IMR-90 (cell line): ENCODE data around the gene STK35. TPM values are rescaled to one million over a fixed set of nuclear protein-coding genes. Genes with fewer than 3 reads are reported as not detected.

Experiments used
- ATAC-seq: fragments of 200-7000 bp; cut with Tn5 transposase; 2 replicates; pipeline ENCODE4 v1.9.1; 2020; ENCODE audit warnings: low read depth, mild to moderate bottlenecking, moderate library complexity
- BruUV-seq: library from RNA; stranded (reverse); fragments of 400-500 nt; replicated peaks from 2 replicates; lab custom pipeline; 2021; lab: Mats Ljungman, UMichigan
- CTCF ChIA-PET: fragments of 300-600 bp; formaldehyde crosslinking; extraction: SDS; loops from one replicate; lab custom pipeline; 2021; ENCODE audit warnings: antibody characterized with exemption; lab: Yijun Ruan, JAX
- POLR2A ChIA-PET: fragments of 300-600 bp; sonication (Branson Sonifier 250); formaldehyde crosslinking; loops from one replicate; lab custom pipeline; 2022; ENCODE audit warnings: antibody characterized with exemption; ENCODE audit not compliant: unreplicated experiment; lab: Charles Lee
- DNase-seq: peaks from one replicate; pipeline ENCODE4 v3.0.0; 2013
- H2AFZ ChIP-seq: replicated peaks from 2 replicates; pipeline ENCODE3; 2013; ENCODE audit warnings: low read length, mild to moderate bottlenecking; ENCODE audit not compliant: poor library complexity
- H2AK5ac ChIP-seq: 2 replicates; pipeline ENCODE4 v1.6.1; 2013; ENCODE audit warnings: low read depth, low read length, inconsistent platforms
- H2AK9ac ChIP-seq: replicated peaks from 2 replicates; pipeline ENCODE3; 2013; ENCODE audit warnings: mild to moderate bottlenecking, low read depth, low read length, moderate library complexity; ENCODE audit not compliant: poor library complexity
- H2BK120ac ChIP-seq: 2 replicates; pipeline ENCODE4 v1.6.1; 2013; ENCODE audit warnings: low read depth, low read length, inconsistent platforms
- H2BK15ac ChIP-seq: 3 replicates; pipeline ENCODE4 v1.6.1; 2013; ENCODE audit warnings: low read depth, low read length, inconsistent platforms
- H2BK20ac ChIP-seq: 2 replicates; pipeline ENCODE4 v1.6.1; 2013; ENCODE audit warnings: low read depth, mild to moderate bottlenecking, inconsistent platforms, low read length, moderate library complexity
- H2BK5ac ChIP-seq: 2 replicates; pipeline ENCODE4 v1.6.1; 2013; ENCODE audit warnings: mild to moderate bottlenecking, low read depth, low read length, inconsistent platforms; ENCODE audit not compliant: poor library complexity, severe bottlenecking
- H3K14ac ChIP-seq: replicated peaks from 2 replicates; pipeline ENCODE4 v1.6.1; 2013; ENCODE audit warnings: low read depth, low read length, inconsistent platforms
- H3K18ac ChIP-seq: 2 replicates; pipeline ENCODE4 v1.6.1; 2013; ENCODE audit warnings: low read depth, low read length, control low read depth
- H3K23ac ChIP-seq: 2 replicates; pipeline ENCODE4 v1.6.1; 2013; ENCODE audit warnings: low read depth, low read length, inconsistent platforms
- H3K27ac ChIP-seq: 2 replicates; pipeline ENCODE4 v1.5.1; 2013; ENCODE audit warnings: mild to moderate bottlenecking, control low read depth, low read length; ENCODE audit not compliant: insufficient read depth
- H3K27me3 ChIP-seq: 2 replicates; pipeline ENCODE4 v1.6.1; 2013; ENCODE audit warnings: low read length; ENCODE audit not compliant: control insufficient read depth, insufficient read depth
- H3K36me3 ChIP-seq: 2 replicates; pipeline ENCODE4 v1.6.1; 2013; ENCODE audit warnings: low read length, mixed read lengths; ENCODE audit not compliant: control insufficient read depth, insufficient read depth
- H3K4ac ChIP-seq: 2 replicates; pipeline ENCODE4 v1.6.1; 2013; ENCODE audit warnings: low read depth, low read length, inconsistent platforms
- H3K4me1 ChIP-seq: 2 replicates; pipeline ENCODE4 v1.6.1; 2013; ENCODE audit warnings: low read length, mixed read lengths; ENCODE audit not compliant: control insufficient read depth, insufficient read depth
- H3K4me2 ChIP-seq: 2 replicates; pipeline ENCODE4 v1.6.1; 2013; ENCODE audit warnings: low read depth, mild to moderate bottlenecking, control low read depth, low read length, moderate library complexity
- H3K4me3 ChIP-seq: 2 replicates; pipeline ENCODE4 v1.5.1; 2013; ENCODE audit warnings: low read depth, mild to moderate bottlenecking, control low read depth, low read length, moderate library complexity; ENCODE audit not compliant: insufficient read depth
- H3K56ac ChIP-seq: 2 replicates; pipeline ENCODE4 v1.6.1; 2013; ENCODE audit warnings: low read length, inconsistent platforms; ENCODE audit not compliant: insufficient read depth; ENCODE audit errors: extremely low read depth
- H3K79me1 ChIP-seq, 2 experiments: 2 replicates each; pipeline ENCODE4 v1.6.1; 2013; ENCODE audit warnings: low read length in 2 of 2, inconsistent platforms in 1 of 2, low read depth in 1 of 2
- H3K9ac ChIP-seq: 2 replicates; pipeline ENCODE4 v1.6.1; 2013; ENCODE audit warnings: low read depth, low read length, control low read depth
- H3K9me1 ChIP-seq: 2 replicates; pipeline ENCODE4 v1.6.1; 2013; ENCODE audit warnings: low read length, inconsistent platforms; ENCODE audit not compliant: insufficient read depth
- H3K9me3 ChIP-seq: 2 replicates; pipeline ENCODE4 v1.6.1; 2013; ENCODE audit warnings: low read length; ENCODE audit not compliant: control insufficient read depth, insufficient read depth
- H4K20me1 ChIP-seq: 2 replicates; pipeline ENCODE4 v1.6.1; 2013; ENCODE audit warnings: low read length, inconsistent platforms; ENCODE audit not compliant: insufficient read depth
- H4K5ac ChIP-seq: 2 replicates; pipeline ENCODE4 v1.6.1; 2013; ENCODE audit warnings: mild to moderate bottlenecking, low read depth, low read length, control low read depth
- H4K8ac ChIP-seq, 2 experiments: 2 replicates each; pipeline ENCODE4 v1.6.1; 2013; ENCODE audit warnings: low read depth in 2 of 2, low read length in 2 of 2, control low read depth in 1 of 2, inconsistent platforms in 1 of 2
- H4K91ac ChIP-seq: 2 replicates; pipeline ENCODE4 v1.6.1; 2013; ENCODE audit warnings: low read depth, low read length, inconsistent platforms; ENCODE audit not compliant: insufficient read depth
- CEBPB ChIP-seq: IDR thresholded peaks from 2 replicates; pipeline ENCODE4 v1.6.1; 2012; ENCODE audit warnings: low read depth, low read length, improper control_type of control experiment
- CHD1 ChIP-seq: IDR thresholded peaks from 2 replicates; pipeline ENCODE4 v1.6.1; 2012; ENCODE audit warnings: low read depth, low read length, improper control_type of control experiment
- MAFK ChIP-seq: IDR thresholded peaks from 2 replicates; pipeline ENCODE4 v1.6.1; 2012; ENCODE audit warnings: low read depth, low read length, improper control_type of control experiment
- NFE2L2 ChIP-seq: fragments of 150-350 bp; IDR thresholded peaks from 2 replicates; pipeline ENCODE4 v1.6.1; 2016; ENCODE audit warnings: low read depth, mild to moderate bottlenecking, low read length
- POLR2A ChIP-seq: IDR thresholded peaks from 2 replicates; pipeline ENCODE4 v1.6.1; 2012; ENCODE audit warnings: mild to moderate bottlenecking, low read depth, low read length
- RFX5 ChIP-seq: IDR thresholded peaks from 2 replicates; pipeline ENCODE4 v1.8.0; 2012; ENCODE audit warnings: low read depth, mild to moderate bottlenecking, low read length, moderate library complexity
- SMC3 ChIP-seq: fragments of 150-350 bp; IDR thresholded peaks from 2 replicates; pipeline ENCODE4 v1.6.1; 2016; ENCODE audit warnings: low read depth, mild to moderate bottlenecking, antibody characterized with exemption, low read length, moderate library complexity
- WGBS, 2 experiments: methylation state at CpG; one replicate each; pipeline versions ENCODE4 v1.1.5 to v1.1.7; 2013; ENCODE audit warnings: missing lambda C conversion rate in 2 of 2; ENCODE audit not compliant: insufficient read length in 1 of 2; ENCODE audit errors: extremely low coverage in 2 of 2; 5-methylcytosine and 5-hydroxymethylcytosine counted together
- dilution Hi-C: fragments of 300-500 bp; cut with HindIII; formaldehyde crosslinking; loops from one replicate; pipeline ENCODE4 v1.14.3; 2018; ENCODE audit warnings: low sequenced_read_pairs; ENCODE audit not compliant: unreplicated experiment
- in situ Hi-C: fragments of 300-500 bp; cut with MboI; formaldehyde crosslinking; loops from 3 replicates; pipeline ENCODE4 v1.14.3; 2019; ENCODE audit warnings: low sequenced_read_pairs, inconsistent platforms, mixed read lengths
- intact Hi-C: fragments of 100-400 bp; cut with micrococcal nuclease; formaldehyde crosslinking; loops from 2 replicates; pipeline ENCODE4 v1.10.0; 2022
- polyA plus RNA-seq, 3 experiments: library from polyadenylated mRNA; depleted of rRNA; stranded (reverse); fragments of >200 nt; gene quantifications; 2 replicates each; pipeline ENCODE4 v1.2.3, GENCODE V29; 2012; ENCODE audit warnings: low replicate concordance in 1 of 3
- total RNA-seq: library from RNA; depleted of rRNA; stranded (reverse); fragments of >200 nt; gene quantifications from 2 replicates; pipeline ENCODE4 v1.2.3, GENCODE V29; 2012
- TF ChIP-seq, protein P1 (sequence below): fragments of 150-350 bp; IDR thresholded peaks from 2 replicates; pipeline ENCODE4 v1.6.1; 2017; ENCODE audit warnings: mild to moderate bottlenecking, antibody characterized with exemption, low read length, low read depth
- TF ChIP-seq, protein P2 (sequence below): conservative IDR thresholded peaks from 2 replicates; pipeline ENCODE4 v1.5.1; 2012; ENCODE audit warnings: mild to moderate bottlenecking, low read depth, low read length, improper control_type of control experiment
- TF ChIP-seq, protein P3 (sequence below): fragments of 150-350 bp; IDR thresholded peaks from 2 replicates; pipeline ENCODE4 v1.6.1; 2016; ENCODE audit warnings: low read depth, mild to moderate bottlenecking, low read length, moderate library complexity, borderline replicate concordance

STK35 gene
- total and polyA plus RNA-seq, 2 of the 4 experiments (the other 2 are of a cell fraction): 11.1 to 12.0 TPM

DNA sequence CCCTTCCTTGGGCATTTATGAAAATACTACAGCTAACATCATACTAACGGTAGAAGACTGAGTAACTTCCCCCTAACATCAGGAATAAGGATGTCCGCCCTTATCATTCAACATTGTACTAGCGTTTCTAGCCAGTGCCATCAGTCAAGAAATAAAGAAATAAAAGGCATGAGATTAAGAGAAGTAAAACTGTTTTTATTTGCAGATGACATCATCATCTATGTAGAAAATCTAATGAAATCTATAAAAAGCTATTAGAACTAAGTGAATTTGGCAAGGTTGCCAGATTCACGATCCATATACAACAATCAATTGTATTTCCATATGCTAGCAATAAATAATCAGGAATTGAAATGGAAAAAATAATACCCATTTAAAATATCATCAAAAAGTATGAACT lies 54.6 kb downstream of the STK35 start:
- TF ChIP-seq, protein P1, sequence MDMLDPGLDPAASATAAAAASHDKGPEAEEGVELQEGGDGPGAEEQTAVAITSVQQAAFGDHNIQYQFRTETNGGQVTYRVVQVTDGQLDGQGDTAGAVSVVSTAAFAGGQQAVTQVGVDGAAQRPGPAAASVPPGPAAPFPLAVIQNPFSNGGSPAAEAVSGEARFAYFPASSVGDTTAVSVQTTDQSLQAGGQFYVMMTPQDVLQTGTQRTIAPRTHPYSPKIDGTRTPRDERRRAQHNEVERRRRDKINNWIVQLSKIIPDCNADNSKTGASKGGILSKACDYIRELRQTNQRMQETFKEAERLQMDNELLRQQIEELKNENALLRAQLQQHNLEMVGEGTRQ: no peak
- no peak for TF ChIP-seq CEBPB
- TF ChIP-seq, protein P2, sequence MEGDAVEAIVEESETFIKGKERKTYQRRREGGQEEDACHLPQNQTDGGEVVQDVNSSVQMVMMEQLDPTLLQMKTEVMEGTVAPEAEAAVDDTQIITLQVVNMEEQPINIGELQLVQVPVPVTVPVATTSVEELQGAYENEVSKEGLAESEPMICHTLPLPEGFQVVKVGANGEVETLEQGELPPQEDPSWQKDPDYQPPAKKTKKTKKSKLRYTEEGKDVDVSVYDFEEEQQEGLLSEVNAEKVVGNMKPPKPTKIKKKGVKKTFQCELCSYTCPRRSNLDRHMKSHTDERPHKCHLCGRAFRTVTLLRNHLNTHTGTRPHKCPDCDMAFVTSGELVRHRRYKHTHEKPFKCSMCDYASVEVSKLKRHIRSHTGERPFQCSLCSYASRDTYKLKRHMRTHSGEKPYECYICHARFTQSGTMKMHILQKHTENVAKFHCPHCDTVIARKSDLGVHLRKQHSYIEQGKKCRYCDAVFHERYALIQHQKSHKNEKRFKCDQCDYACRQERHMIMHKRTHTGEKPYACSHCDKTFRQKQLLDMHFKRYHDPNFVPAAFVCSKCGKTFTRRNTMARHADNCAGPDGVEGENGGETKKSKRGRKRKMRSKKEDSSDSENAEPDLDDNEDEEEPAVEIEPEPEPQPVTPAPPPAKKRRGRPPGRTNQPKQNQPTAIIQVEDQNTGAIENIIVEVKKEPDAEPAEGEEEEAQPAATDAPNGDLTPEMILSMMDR: no peak
- no peak for TF ChIP-seq NFE2L2
- TF ChIP-seq, protein P3, sequence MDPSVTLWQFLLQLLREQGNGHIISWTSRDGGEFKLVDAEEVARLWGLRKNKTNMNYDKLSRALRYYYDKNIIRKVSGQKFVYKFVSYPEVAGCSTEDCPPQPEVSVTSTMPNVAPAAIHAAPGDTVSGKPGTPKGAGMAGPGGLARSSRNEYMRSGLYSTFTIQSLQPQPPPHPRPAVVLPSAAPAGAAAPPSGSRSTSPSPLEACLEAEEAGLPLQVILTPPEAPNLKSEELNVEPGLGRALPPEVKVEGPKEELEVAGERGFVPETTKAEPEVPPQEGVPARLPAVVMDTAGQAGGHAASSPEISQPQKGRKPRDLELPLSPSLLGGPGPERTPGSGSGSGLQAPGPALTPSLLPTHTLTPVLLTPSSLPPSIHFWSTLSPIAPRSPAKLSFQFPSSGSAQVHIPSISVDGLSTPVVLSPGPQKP: no peak
- no peak for TF ChIP-seq CHD1
- no peak for TF ChIP-seq RFX5
- no peak for TF ChIP-seq MAFK
- TF ChIP-seq POLR2A: no peak
- TF ChIP-seq SMC3: no peak
- Histone ChIP-seq H4K8ac (no peak overlapping the region), H2BK15ac (no peak overlapping the region), H4K5ac (no peak overlapping the region), H3K36me3 (no peaks in the 10 kb centered on the region), H3K9me1 (peaks cover 5% of the 10 kb centered on the region), H4K91ac (no peak overlapping the region), H2AK5ac (no peak overlapping the region), H2AFZ (no peak overlapping the region), H3K9ac (no peak overlapping the region), H3K4me2 (no peak overlapping the region), H2BK20ac (no peak overlapping the region), H3K79me1 (no peaks in the 10 kb centered on the region; a peak in 1 of 4 replicates), H2BK120ac (no peak overlapping the region), H3K4ac (no peak overlapping the region), H3K27me3 (no peaks in the 10 kb centered on the region), H3K27ac (no peak overlapping the region), H3K56ac (no peak overlapping the region), H3K4me3 (no peak overlapping the region), H3K23ac (no peak overlapping the region), H2AK9ac (no peak overlapping the region), H3K18ac (no peak overlapping the region), H3K14ac (no peak overlapping the region), H4K20me1 (no peaks in the 10 kb centered on the region), H3K9me3 (no peaks in the 10 kb centered on the region), H2BK5ac (no peak overlapping the region), H3K4me1 (peaks cover 4% of the 10 kb centered on the region; the same call in 1 of the 2 replicates)
- dilution Hi-C loops (no loop called here), in situ Hi-C loops (no loop called here), intact Hi-C loops (no loop called here)
- BruUV-seq: no TSS peak
- ChIA-PET POLR2A (no interaction called here), CTCF (interaction anchor here (2.7 kb wide), 1 partner anchor 16 kb away, joined by 8 read pairs; no protein-coding TSS in a partner anchor)
- WGBS, 2 experiments: no CpG with 5 or more reads among the region's 4 CpGs
- no peak for DNase-seq
- ATAC-seq: no peak
